Activated CD8-positive, alpha-beta memory T cell treated with anti-CD3 and anti-CD28 coated beads, Interleukin-2, amount 10 ng/mL, durations not matched to agents 7 days and 5 days (primary cell): ENCODE data around the gene ZFP36L2. TPM values are rescaled to one million over a fixed set of nuclear protein-coding genes. Genes with fewer than 3 reads are reported as not detected.

Source experiments
- ATAC-seq: fragments of 150-1000 bp; cut with Tn5 transposase; one replicate; pipeline ENCODE4 v1.10.0; 2021; ENCODE audit warnings: moderate library complexity
- CTCF ChIA-PET: fragments of 350-600 bp; sonication (Branson Sonifier 250); formaldehyde crosslinking; loops from one replicate; lab custom pipeline; 2021; ENCODE audit warnings: antibody characterized with exemption; lab: Charles Lee
- DNase-seq: peaks from one replicate; pipeline ENCODE4 v3.0.0-alpha.2; 2020
- H3K27ac Mint-ChIP-seq: one replicate; pipeline ENCODE4 v1.8.0; 2021; ENCODE audit warnings: mild to moderate bottlenecking, mixed read lengths
- H3K27me3 Mint-ChIP-seq: one replicate; pipeline ENCODE4 v1.8.0; 2021; ENCODE audit warnings: mixed read lengths
- H3K36me3 Mint-ChIP-seq: one replicate; pipeline ENCODE4 v1.8.0; 2021; ENCODE audit warnings: mild to moderate bottlenecking, mixed read lengths
- H3K4me1 Mint-ChIP-seq: one replicate; pipeline ENCODE4 v1.8.0; 2021; ENCODE audit warnings: mixed read lengths
- H3K4me3 Mint-ChIP-seq: one replicate; pipeline ENCODE4 v1.8.0; 2021; ENCODE audit warnings: mild to moderate bottlenecking, moderate library complexity, mixed read lengths
- H3K9me3 Mint-ChIP-seq: one replicate; pipeline ENCODE4 v1.8.0; 2022; ENCODE audit warnings: low read depth, mixed read lengths
- total RNA-seq, 2 experiments: library from RNA; stranded (reverse); gene quantifications; one replicate each; pipeline ENCODE4 v1.2.3, GENCODE V29; 2021

Gene ZFP36L2
- total RNA-seq, 2 experiments from 2014 or later, result 118 to 158 TPM

GRCh38 chr2:43207553-43208300 is 18.7 kb downstream of the ZFP36L2 start:
- DNase-seq (no peak), ATAC-seq (no peak)
- CTCF ChIA-PET, result interaction anchor here (0.7 to 1.7 kb wide), 2 partner anchors 32 to 38 kb away, joined by 3 to 6 read pairs; no protein-coding TSS in a partner anchor
- no peaks in the 10 kb centered on the region for H3K36me3 Mint-ChIP-seq
- H3K4me3 Mint-ChIP-seq, result no peak overlapping the region
- H3K27ac Mint-ChIP-seq, result no peak overlapping the region
- no peaks in the 10 kb centered on the region for H3K9me3 Mint-ChIP-seq
- no peaks in the 10 kb centered on the region for H3K27me3 Mint-ChIP-seq
- H3K4me1 Mint-ChIP-seq, result peaks cover 4% of the 10 kb centered on the region

GRCh38 chr2:43206602-43207001 is 19.8 kb downstream of the ZFP36L2 start:
- no peak for ATAC-seq
- H3K27ac Mint-ChIP-seq, result no peak overlapping the region

GRCh38 chr2:43203373-43203772 is 23.0 kb downstream of the ZFP36L2 start:
- Mint-ChIP-seq H3K4me3 (no peak overlapping the region), H3K27me3 (no peaks in the 10 kb centered on the region), H3K9me3 (no peaks in the 10 kb centered on the region), H3K27ac (no peak overlapping the region), H3K4me1 (peaks cover 14% of the 10 kb centered on the region), H3K36me3 (no peaks in the 10 kb centered on the region)
- ATAC-seq, result no peak
- CTCF ChIA-PET, result interaction anchor here (0.9 to 2.3 kb wide), 5 partner anchors 9 to 69 kb away, joined by 3 to 7 read pairs (median 4); no protein-coding TSS in a partner anchor
- DNase-seq, result no peak

More at GRCh38 chr2:43206602-43207001, 19.8 kb downstream of the ZFP36L2 start:
- Mint-ChIP-seq H3K4me3 (no peak overlapping the region), H3K27me3 (no peaks in the 10 kb centered on the region), H3K4me1 (peaks cover 11% of the 10 kb centered on the region), H3K36me3 (no peaks in the 10 kb centered on the region), H3K9me3 (no peaks in the 10 kb centered on the region)
- no peak for DNase-seq
- CTCF ChIA-PET, result interaction anchor here (1.7 kb wide), 1 partner anchor 37 kb away, joined by 6 read pairs; no protein-coding TSS in a partner anchor

- ATAC-seq (no peak), DNase-seq (no peak)
- Mint-ChIP-seq H3K9me3 (no peaks in the 10 kb centered on the region), H3K4me3 (no peak overlapping the region), H3K4me1 (peaks cover 16% of the 10 kb centered on the region), H3K27ac (peak overlapping the region; percentile 21), H3K27me3 (no peaks in the 10 kb centered on the region), H3K36me3 (no peaks in the 10 kb centered on the region)
- CTCF ChIA-PET, result interaction anchor here (0.7 to 2.3 kb wide), 8 partner anchors 9 to 32 kb away, joined by 3 to 7 read pairs (median 3); no protein-coding TSS in a partner anchor
Observed at GRCh38 chr2:43202289-43202688, 24.1 kb downstream of the ZFP36L2 start.

- Mint-ChIP-seq H3K4me1 (peaks cover 24% of the 10 kb centered on the region), H3K4me3 (no peak overlapping the region), H3K27me3 (no peaks in the 10 kb centered on the region), H3K27ac (peak overlapping the region; percentile 60), H3K9me3 (no peaks in the 10 kb centered on the region), H3K36me3 (no peaks in the 10 kb centered on the region)
- no peak for ATAC-seq
- DNase-seq, result no peak
- CTCF ChIA-PET, result interaction anchor here (0.9 to 1.2 kb wide), 3 partner anchors 13 to 28 kb away, joined by 3 read pairs; no protein-coding TSS in a partner anchor
Observed at GRCh38 chr2:43201497-43201896, 24.9 kb downstream of the ZFP36L2 start.

GRCh38 chr2:43201016-43201415 is 25.4 kb downstream of the ZFP36L2 start:
- peaks cover 26% of the 10 kb centered on the region for H3K4me1 Mint-ChIP-seq
- CTCF ChIA-PET, result interaction anchor here (1.1 to 2.1 kb wide), 4 partner anchors 9 to 74 kb away, joined by 3 to 5 read pairs (median 3); no protein-coding TSS in a partner anchor
- peak overlapping the region; percentile 60 for H3K27ac Mint-ChIP-seq
- H3K4me3 Mint-ChIP-seq, result no peak overlapping the region
- DNase-seq, result no peak
- H3K27me3 Mint-ChIP-seq, result no peaks in the 10 kb centered on the region
- no peaks in the 10 kb centered on the region for H3K9me3 Mint-ChIP-seq
- H3K36me3 Mint-ChIP-seq, result no peaks in the 10 kb centered on the region
- no peak for ATAC-seq

- Mint-ChIP-seq H3K36me3 (no peaks in the 10 kb centered on the region), H3K4me1 (peaks cover 35% of the 10 kb centered on the region), H3K27ac (no peak overlapping the region), H3K27me3 (no peaks in the 10 kb centered on the region), H3K4me3 (no peak overlapping the region), H3K9me3 (no peaks in the 10 kb centered on the region)
- ATAC-seq (no peak), DNase-seq (no peak)
- CTCF ChIA-PET, result interaction anchor here (1.3 to 2.1 kb wide), 2 partner anchors 7 to 73 kb away, joined by 3 to 5 read pairs; no protein-coding TSS in a partner anchor
Observed at GRCh38 chr2:43199492-43200488, 26.6 kb downstream of the ZFP36L2 start.

- Mint-ChIP-seq H3K4me1 (peaks cover 50% of the 10 kb centered on the region), H3K4me3 (no peak overlapping the region), H3K36me3 (peaks cover 2% of the 10 kb centered on the region), H3K27ac (no peak overlapping the region), H3K9me3 (no peaks in the 10 kb centered on the region), H3K27me3 (no peaks in the 10 kb centered on the region)
- CTCF ChIA-PET, result interaction anchor here (1.2 kb wide), 1 partner anchor 28 kb away, joined by 4 read pairs; no protein-coding TSS in a partner anchor
- no peak for ATAC-seq
- no peak for DNase-seq
Observed at GRCh38 chr2:43198263-43198662, 28.1 kb downstream of the ZFP36L2 start.

- DNase-seq, result no peak
- H3K9me3 Mint-ChIP-seq, result no peaks in the 10 kb centered on the region
- peaks cover 53% of the 10 kb centered on the region for H3K4me1 Mint-ChIP-seq
- CTCF ChIA-PET, result interaction anchor here (1.0 to 1.2 kb wide), 2 partner anchors 16 to 27 kb away, joined by 3 to 4 read pairs; no protein-coding TSS in a partner anchor
- no peaks in the 10 kb centered on the region for H3K27me3 Mint-ChIP-seq
- no peak overlapping the region for H3K4me3 Mint-ChIP-seq
- peaks cover 2% of the 10 kb centered on the region for H3K36me3 Mint-ChIP-seq
- no peak for ATAC-seq
- no peak overlapping the region for H3K27ac Mint-ChIP-seq
Observed at GRCh38 chr2:43197588-43197896, 28.9 kb downstream of the ZFP36L2 start.

- Mint-ChIP-seq H3K27ac (peak overlapping the region; percentile 75), H3K27me3 (no peaks in the 10 kb centered on the region), H3K36me3 (peaks cover 2% of the 10 kb centered on the region), H3K4me3 (no peak overlapping the region), H3K4me1 (peaks cover 51% of the 10 kb centered on the region), H3K9me3 (no peaks in the 10 kb centered on the region)
- ATAC-seq (no peak), DNase-seq (no peak)
- CTCF ChIA-PET, result interaction anchor here (1.0 to 1.2 kb wide), 3 partner anchors 17 to 26 kb away, joined by 3 to 4 read pairs (median 4); no protein-coding TSS in a partner anchor
Observed at GRCh38 chr2:43196768-43197587, 29.4 kb downstream of the ZFP36L2 start.

GRCh38 chr2:43194121-43194869 is 32.1 kb downstream of the ZFP36L2 start:
- H3K4me1 Mint-ChIP-seq, result peaks cover 47% of the 10 kb centered on the region
- DNase-seq (no peak), ATAC-seq (peak; percentile 12)
- H3K4me3 Mint-ChIP-seq, result peak overlapping the region; percentile 65
- CTCF ChIA-PET, result interaction anchor here (0.6 to 4.5 kb wide), 8 partner anchors 14 to 67 kb away, joined by 3 to 20 read pairs (median 8); no protein-coding TSS in a partner anchor
- peak overlapping the region; percentile 89 for H3K27ac Mint-ChIP-seq
- H3K27me3 Mint-ChIP-seq, result no peaks in the 10 kb centered on the region
- H3K36me3 Mint-ChIP-seq, result peaks cover 2% of the 10 kb centered on the region
- no peaks in the 10 kb centered on the region for H3K9me3 Mint-ChIP-seq
